Fibroblast of upper back skin (primary cell): ENCODE measurements around the gene MYBPH.

ENCODE experiments used
- DNase-seq: peaks from one replicate; pipeline ENCODE4 v3.0.0-alpha.2; 2013

The MYBPH gene

GRCh38 chr1:203178083-203178482 lies 2.5 kb upstream of the MYBPH start:
- peak; percentile 41 for DNase-seq

- DNase-seq, result no peak
These were observed 1.9 kb upstream of the MYBPH start for GRCh38 chr1:203177470-203178039.

- DNase-seq, result no peak
These were observed 1.4 kb upstream of the MYBPH start for GRCh38 chr1:203177036-203177405.

GRCh38 chr1:203176273-203177035 lies 828 bp upstream of the MYBPH start:
- no peak for DNase-seq

- DNase-seq, result no peak
These were observed 208 bp upstream of the MYBPH start for GRCh38 chr1:203175827-203176241.

- no peak for DNase-seq
These were observed 1.2 kb downstream of the MYBPH start for GRCh38 chr1:203174324-203174985.

- DNase-seq, result no peak
These were observed 2.1 kb downstream of the MYBPH start for GRCh38 chr1:203173566-203173965.

GRCh38 chr1:203173011-203173555 lies 2.5 kb downstream of the MYBPH start:
- DNase-seq, result no peak

- peak; percentile 50 for DNase-seq
These were observed 3.2 kb downstream of the MYBPH start for GRCh38 chr1:203172184-203173010.

- DNase-seq, result no peak
These were observed 4.1 kb downstream of the MYBPH start for GRCh38 chr1:203171341-203172183.

GRCh38 chr1:203170625-203171330 lies 4.8 kb downstream of the MYBPH start:
- no peak for DNase-seq

GRCh38 chr1:203169770-203170520 lies 5.7 kb downstream of the MYBPH start:
- DNase-seq, result no peak

- DNase-seq, result no peak
These were observed 6.6 kb downstream of the MYBPH start for GRCh38 chr1:203168991-203169390.

- DNase-seq, result no peak
These were observed 7.3 kb downstream of the MYBPH start for GRCh38 chr1:203168256-203168786.

- DNase-seq, result no peak
These were observed 7.8 kb downstream of the MYBPH start for GRCh38 chr1:203167913-203168200.

- no peak for DNase-seq
These were observed 8.4 kb downstream of the MYBPH start for GRCh38 chr1:203167026-203167912.

GRCh38 chr1:203166192-203166940 lies 9.3 kb downstream of the MYBPH start:
- DNase-seq, result no peak

GRCh38 chr1:203165800-203166161 lies 9.8 kb downstream of the MYBPH start:
- DNase-seq, result no peak
